ENCODE results near the gene PGPEP1. TPM values are rescaled to one million over a fixed set of nuclear protein-coding genes. Genes with fewer than 3 reads are reported as not detected.
"Not testable (repeated sequence)": the region's sequence is repeated elsewhere in the genome, so short reads cannot be mapped to it uniquely, and the experiment has no call there.

Gene PGPEP1
- polyA plus RNA-seq, 3 donors = 21.3 to 33.2 (median 32.1) TPM

- DNase-seq = no peak
These were observed 11.4 kb upstream of the PGPEP1 start for GRCh38 chr19:18329035-18329376.

- no peak for DNase-seq
These were observed 9.5 kb upstream of the PGPEP1 start for GRCh38 chr19:18330868-18331267.

DNA sequence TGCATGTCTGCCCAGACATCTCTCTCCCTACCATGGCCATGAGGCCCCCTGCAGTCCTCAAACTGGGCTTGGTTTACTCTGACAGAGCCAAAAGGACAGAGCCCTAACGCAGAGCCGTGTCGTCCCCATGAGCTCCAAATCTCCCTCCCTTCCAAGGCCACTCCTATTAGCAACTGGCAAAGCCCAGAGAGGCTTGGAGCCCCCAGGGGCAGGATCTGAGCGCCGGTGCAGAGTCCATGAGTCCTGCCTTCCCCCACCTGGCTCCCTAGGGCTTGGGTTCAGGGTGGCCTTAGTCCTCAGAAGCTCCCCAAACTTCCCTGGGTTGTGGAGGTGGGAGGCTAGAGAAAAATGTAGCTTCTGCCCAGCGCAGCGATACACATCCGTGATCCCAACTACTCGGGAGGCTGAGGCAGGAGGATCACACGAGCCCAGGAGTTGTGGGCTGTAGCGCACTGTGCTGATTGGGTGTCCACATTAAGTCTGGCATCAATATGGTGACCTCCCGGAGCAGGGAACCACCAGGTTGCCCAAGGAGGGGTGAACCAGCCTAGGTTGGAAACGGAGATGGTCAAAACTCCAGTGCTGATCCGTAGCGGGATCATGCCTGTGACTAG is 7.4 kb upstream of the PGPEP1 start:
- no peak for DNase-seq

DNA sequence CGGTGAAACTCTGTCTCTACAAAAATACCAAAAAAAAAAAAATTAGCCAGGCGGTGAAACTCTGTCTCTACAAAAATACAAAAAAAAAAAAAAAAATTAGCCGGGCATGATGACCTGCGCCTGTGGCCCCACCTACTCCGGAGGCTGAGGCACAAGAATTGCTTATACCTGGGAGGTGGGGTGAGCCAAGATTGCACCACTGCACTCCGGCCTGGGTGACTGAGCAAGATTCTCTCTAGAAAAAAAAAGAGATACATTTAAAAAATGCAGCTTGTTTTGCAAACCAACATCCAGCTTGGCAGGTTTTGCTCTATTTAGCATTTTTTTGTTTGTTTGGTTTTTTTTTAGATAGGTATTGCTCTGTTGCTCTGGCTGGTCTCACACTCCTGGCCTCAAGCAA is 6.7 kb upstream of the PGPEP1 start:
- no peak for DNase-seq

DNA sequence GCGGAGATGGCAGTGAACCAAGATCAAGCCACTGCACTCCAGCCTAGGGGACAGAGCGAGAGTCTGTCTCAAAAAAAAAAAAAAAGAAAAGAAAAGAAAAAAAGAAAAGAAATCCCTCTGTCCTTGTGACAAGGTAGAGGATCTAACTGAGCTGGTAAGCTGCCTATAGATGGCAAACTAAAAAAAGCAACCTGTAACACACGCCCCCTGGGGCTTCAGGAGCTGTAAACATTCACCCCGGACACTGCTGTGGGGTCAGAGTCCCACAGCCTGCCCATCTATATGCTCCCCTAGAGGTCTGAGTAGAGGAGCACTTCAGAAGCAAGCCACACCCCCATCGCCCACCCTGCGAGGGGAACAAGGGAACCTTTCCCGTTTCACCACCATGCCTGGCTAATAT is 4.3 kb upstream of the PGPEP1 start:
- DNase-seq = no peak

DNA sequence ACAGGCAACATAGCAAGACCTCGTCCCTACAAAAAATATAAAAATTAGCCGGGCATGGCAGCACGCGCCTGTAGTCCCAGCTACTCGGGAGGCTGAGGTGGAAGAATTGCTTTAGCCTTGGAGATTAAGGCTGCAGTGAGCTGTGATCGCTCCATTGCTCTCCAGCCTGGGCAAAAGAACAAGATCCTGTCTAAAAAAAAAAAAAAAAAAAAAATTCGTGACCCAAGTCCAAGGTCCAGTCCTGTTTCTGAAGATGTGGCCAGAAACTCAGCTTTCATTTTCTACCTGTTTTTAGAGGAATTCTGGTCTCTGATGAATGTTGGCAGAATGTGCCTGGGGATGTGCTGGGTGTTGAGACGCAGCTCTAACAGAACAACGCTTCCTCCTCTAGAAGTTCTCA is 1.9 kb upstream of the PGPEP1 start:
- DNase-seq = no peak

GRCh38 chr19:18339723-18340122 is 675 bp upstream of the PGPEP1 start:
- DNase-seq = no peak

- no peak for DNase-seq
These were observed 831 bp downstream of the PGPEP1 start for GRCh38 chr19:18340990-18341868.

- no peak for DNase-seq
These were observed 1.8 kb downstream of the PGPEP1 start for GRCh38 chr19:18342090-18342632.

DNA sequence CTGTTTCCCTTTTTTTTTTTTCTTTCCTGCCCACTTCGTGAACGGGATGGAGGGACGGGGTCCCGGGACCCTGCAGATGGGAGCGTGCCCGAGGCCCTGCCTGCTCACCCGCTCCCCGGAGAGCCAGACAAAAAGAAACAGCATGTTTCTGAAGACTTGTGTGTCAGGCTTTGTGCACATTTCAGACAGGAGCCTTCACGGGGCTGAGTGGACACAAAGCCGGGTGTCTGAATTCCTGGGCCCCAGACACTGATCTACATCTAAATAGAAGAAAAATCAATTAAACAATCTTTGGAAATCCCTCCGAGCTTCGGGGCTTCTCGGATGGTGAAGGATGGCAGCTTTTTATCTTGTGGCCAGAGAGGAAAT is 4.2 kb downstream of the PGPEP1 start:
- no peak for DNase-seq

DNA sequence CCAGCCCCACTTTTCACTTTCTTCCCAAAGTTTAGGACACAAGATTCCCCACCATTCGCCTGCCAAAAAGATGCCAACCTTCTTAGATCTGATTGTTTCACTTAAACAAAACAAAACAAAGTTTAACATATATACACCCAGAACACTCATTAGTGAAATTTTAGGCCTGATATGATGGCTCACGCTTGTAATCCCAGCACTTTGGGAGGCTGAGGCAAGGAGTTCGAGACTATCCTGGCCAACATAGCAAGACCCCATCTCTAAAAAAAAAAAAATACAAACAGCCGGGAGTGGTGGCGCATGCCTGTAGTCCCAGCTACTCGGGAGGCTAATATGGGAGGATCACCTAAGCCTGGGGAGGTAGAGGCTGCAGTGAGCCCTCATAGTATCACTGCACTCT is 4.9 kb downstream of the PGPEP1 start:
- DNase-seq = no peak

DNA sequence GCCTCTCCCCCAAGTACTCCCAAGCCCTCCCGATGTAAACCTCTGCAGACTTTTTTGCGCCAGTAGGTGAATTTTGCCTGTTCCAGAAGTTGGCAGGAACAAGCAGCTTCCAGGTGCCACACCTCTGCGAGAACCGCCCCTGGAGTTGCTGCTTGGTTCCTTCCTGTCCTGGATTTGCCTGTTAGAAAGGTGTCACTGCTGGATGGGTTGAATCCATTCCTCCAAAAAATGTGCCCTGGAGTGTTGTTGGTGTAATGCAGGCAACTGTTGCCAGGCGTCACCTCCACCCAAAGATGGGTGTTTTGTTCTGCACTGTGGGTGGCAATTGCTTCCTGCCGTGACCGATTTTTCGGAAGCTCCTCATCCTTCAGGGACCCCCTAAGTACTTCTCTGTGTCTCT is 5.7 kb downstream of the PGPEP1 start:
- no peak for DNase-seq

- no peak for DNase-seq
These were observed 7.8 kb downstream of the PGPEP1 start for GRCh38 chr19:18348171-18348570.

DNA sequence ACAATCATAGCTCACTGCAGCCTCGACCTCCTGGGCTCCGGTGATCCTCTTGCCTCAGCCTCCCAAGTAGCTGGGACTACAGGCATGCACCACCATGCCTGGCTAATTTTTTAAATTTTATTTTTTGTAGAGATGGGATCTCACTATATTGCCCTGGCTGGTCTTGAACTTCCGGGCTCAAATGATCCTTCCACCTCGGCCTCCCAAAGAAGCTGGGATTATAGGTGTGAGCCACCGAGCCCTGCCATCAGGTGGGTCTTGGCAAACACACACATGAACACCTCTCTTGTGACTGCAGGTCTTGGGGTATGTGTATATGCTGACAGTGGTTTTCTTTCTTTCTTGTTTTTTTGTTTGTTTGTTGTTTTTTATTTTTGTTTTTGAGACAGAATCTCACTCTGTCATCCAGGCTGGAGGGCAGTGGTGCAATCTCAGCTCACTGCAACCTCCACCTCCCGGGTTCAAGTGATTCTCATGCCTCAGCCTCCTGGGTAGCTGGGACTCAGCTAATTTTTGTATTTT is 8.5 kb downstream of the PGPEP1 start:
- not testable (repeated sequence) for DNase-seq

- no peak for DNase-seq
These were observed 9.2 kb downstream of the PGPEP1 start for GRCh38 chr19:18349524-18350128.

DNA sequence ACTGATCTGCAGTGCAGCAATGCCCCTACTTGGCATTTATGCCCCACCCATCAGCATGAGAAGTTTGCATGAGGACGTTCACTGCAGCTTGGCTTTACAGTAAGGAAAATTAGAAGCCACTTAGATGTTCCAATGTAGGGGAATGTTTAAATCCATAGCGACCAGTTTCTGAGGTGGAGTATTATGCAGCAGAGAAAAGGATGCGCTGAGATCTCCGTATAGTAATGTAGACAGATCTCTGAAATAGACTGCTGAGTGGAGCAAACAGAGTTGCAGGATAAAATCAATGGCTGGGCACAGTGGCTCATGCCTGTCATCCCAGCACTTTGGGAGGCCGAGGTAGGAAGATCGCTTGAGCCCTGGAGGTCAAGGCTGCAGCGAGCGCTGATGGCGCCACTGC is 10.1 kb downstream of the PGPEP1 start:
- no peak for DNase-seq

- no peak for DNase-seq
These were observed 11.1 kb downstream of the PGPEP1 start for GRCh38 chr19:18351544-18351943.

DNA sequence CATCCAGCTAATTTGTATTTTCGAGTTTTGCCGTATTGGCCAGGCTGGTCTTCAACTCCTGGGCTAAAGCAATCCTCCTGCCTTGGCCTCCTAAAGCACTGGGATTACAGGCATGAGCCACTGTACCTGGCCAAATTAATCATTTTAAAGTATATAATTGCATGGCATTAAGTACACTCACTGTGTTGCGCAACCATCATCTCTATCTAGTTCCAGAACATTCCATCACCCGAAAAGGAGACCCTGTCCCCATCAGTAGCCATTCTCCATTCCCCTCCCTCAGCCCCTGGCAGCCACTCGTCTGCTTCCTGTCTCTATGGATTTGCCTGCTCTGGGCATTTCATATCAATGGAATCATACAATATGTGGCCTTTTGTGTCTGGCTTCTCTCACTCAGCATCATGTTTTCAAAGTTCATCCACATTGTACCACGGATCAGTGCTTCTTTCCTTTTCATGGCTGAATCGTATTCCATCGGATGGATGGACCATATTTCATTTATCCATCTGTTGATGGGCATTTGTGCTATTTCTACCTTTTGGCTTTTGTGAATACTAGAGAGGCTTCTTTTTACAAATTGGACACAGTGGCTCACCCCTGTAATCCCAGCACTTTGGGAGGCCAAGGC is 13.1 kb downstream of the PGPEP1 start:
- no peak for DNase-seq

DNA sequence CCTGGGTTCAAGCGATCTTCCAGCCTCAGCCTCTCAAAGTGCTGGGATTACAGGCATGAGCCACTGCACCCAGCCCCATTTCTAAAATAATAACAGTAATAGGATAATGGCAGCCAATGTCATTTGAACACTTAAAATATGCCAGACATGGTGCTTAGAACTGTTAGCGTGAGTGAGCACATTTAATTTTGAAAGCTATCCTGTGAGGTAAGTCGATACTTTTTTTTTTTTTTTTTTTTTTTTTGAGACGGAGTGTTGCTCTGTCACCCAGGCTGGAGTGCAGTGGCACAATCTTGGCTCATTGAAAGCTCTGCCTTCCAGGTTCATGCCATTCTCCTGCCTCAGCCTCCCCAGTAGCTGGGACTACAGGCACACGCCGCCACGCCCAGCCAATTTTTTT is 14.3 kb downstream of the PGPEP1 start:
- DNase-seq = not testable (repeated sequence)

- no peak for DNase-seq
These were observed 16.6 kb downstream of the PGPEP1 start for GRCh38 chr19:18357041-18357440.

GRCh38 chr19:18361646-18362045 is 21.2 kb downstream of the PGPEP1 start:
- DNase-seq = no peak

DNA sequence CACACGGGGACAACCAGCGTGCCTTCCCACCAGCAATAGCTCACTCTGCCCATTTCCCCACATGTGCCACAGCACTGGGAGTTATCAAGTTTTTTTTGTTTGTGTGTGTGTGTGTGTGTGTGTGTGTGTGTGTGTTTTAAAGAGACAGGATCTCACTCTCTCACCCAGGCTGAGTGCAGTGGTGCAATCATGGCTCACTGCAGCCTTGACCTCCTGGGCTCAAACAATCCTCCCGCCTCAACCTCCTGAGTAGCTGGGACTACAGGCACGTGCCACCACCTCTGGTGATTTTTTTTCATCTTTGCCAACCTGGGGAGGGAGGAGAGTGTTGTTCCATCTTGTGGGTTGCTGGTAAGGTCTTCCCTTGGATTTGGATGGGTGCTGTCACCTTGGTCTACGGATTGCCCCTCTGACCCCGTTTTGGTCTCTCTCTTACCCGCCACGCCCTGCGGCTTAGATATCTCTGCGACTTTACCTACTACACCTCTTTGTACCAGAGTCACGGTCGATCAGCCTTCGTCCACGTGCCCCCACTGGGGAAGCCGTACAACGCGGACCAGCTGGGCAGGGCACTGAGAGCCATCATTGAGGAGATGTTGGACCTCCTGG is 22.6 kb downstream of the PGPEP1 start:
- DNase-seq = no peak
